Kidney tubule cell (primary cell): Measurements from ENCODE around the gene ABI2.

ENCODE experiments used
- DNase-seq: peaks from one replicate; pipeline ENCODE4 v3.0.0-alpha.2; 2018; ENCODE audit warnings: low spot score

Gene ABI2

GRCh38 chr2:203431391-203432185 is 103.4 kb downstream of the ABI2 start:
- no peak for DNase-seq

- DNase-seq, result no peak
Measured at GRCh38 chr2:203432811-203433210, 104.6 kb downstream of the ABI2 start.

- no peak for DNase-seq
Measured at GRCh38 chr2:203436496-203436895, 108.3 kb downstream of the ABI2 start.

DNA sequence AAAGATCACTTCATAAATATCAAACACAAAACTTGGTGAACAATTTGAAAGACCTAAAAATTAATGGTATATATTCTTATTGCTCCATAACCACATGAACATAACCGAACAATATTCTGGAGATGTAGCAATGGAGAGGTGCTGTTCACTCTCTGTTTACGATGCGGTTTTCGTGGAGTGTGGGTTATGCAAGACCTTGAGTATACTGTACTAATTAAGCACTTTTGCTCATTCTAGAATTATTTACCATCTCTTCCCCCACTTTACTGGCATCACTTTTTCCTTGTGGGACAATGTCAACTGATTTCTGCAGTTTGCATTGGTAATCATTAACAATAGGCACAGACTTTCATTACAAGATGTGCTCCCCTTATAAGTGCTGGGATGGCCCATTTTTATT is 109.3 kb downstream of the ABI2 start:
- no peak for DNase-seq

GRCh38 chr2:203438528-203438927 is 110.3 kb downstream of the ABI2 start:
- no peak for DNase-seq

DNA sequence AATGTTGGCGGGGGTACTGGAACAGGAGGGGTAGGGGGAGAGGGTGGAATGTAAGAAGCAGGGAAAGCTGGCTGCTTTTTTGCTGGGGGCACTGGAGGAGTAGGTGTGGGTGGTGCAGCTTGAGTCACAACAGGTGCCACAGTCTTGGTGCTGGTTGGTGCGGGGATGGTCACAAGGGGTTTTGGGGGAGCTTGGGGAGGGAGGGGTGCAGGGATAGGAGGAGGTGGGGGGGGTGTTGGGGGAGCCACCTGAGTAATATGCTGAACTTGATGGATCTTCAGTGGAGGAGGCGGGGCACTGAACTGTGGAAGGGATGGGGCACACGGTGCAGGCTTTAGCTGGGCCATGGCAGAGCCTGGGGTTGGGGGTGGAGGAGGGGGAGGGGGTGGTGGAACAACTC is 112.5 kb downstream of the ABI2 start:
- no peak for DNase-seq

GRCh38 chr2:203441463-203441862 is 113.3 kb downstream of the ABI2 start:
- DNase-seq, result no peak

- DNase-seq, result no peak
Measured at GRCh38 chr2:203442463-203442862, 114.3 kb downstream of the ABI2 start.

- no peak for DNase-seq
Measured at GRCh38 chr2:203444738-203445137, 116.5 kb downstream of the ABI2 start.

GRCh38 chr2:203446071-203446481 is 117.9 kb downstream of the ABI2 start:
- no peak for DNase-seq

DNA sequence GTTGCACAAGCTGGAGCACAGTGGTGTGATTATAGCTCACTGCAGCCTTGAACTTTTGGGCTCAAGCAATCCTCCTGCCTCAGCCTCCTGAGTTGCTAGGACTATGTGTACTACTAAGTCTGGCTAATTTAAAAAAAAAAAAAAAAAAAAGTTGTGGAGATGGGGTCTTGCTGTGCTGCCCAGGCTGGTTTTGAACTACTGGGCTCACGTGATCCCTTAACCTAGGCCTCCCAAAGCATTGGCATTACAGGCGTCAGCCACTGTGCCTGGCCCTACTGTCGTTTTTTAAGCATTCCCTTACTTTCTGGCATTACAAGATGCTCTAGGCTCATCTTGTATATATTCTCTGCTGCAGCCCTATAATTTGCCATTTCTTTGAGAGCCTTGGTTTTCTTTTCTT is 118.6 kb downstream of the ABI2 start:
- no peak for DNase-seq

- no peak for DNase-seq
Measured at GRCh38 chr2:203450561-203450960, 122.4 kb downstream of the ABI2 start.

DNA sequence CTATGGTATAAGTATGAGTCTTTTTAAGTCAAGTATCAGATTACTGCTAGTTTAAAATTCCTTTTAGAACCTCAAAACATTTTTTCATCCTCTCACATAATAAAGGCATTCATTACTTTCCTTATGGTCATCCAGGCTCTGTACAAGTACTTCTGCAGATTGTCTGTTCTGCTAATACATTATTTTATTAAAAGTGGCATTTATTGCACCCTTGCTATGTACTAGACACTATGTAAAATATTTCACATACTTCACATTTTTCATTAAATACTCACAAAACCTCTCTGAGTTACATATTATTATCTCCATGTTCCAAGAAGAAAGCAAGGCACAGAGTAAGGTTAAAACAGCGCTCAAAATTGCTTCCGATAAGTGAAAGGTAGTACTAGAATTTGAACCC is 122.8 kb downstream of the ABI2 start:
- DNase-seq, result peak; percentile 16

DNA sequence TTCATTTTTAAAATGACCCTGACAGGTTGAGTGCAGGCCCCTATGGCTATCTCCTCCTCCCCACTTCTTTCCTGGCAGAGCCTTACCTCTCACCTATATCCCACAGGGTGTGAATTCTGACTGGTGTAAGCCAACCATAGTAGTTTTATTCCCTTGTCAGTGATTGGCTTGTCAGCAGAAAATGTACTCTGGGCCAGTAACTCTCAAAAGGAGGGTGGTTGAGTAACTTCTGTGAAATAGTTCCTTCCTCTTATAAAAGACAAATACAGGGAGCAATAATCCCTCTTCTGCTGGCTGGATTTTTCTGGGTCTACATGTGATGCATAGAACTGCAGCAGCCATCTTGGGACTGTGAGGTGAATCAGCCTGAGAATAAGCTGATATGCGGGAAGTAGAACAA is 123.5 kb downstream of the ABI2 start:
- DNase-seq, result no peak

GRCh38 chr2:203453858-203454451 is 125.8 kb downstream of the ABI2 start:
- DNase-seq, result peak; percentile 60

- no peak for DNase-seq
Measured at GRCh38 chr2:203455209-203455608, 127.0 kb downstream of the ABI2 start.

- no peak for DNase-seq
Measured at GRCh38 chr2:203461746-203462145, 133.6 kb downstream of the ABI2 start.

DNA sequence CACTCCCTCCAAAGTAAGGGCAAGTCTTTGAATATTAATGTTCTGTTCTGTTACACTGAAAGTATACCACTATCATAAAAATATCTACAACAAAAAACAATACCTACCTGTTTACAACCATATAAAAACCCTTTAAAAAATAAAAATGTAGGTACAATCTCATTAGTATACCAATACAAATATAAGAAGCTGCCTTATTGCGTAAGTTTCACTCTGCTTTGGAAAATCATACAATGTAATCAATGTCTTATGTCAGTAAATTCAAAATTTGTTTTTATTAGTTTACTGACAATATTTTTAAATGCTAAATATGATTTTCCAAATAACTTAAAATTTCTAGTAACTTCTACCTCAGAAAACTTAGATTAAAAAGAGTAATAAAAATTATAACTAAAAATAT is 134.1 kb downstream of the ABI2 start:
- no peak for DNase-seq

DNA sequence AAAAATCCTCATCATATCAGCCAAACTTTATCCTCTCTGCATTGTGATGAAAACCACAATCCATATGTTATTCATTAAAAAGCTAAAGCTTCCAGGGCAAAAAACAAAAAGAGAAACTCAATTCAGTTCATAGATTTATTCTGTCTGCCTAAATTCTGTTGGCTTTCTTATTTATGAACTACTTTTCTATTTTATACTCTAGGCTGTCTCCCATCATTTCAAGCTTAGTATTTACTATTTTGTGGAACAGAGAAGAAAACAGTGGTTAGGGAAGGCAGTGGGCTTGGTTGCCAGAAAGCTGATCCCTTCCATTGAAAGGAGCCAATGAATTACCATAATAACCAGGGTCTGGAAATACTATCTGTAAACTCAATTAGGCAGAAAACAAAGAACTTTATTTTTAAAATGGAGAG is 135.1 kb downstream of the ABI2 start:
- no peak for DNase-seq

DNA sequence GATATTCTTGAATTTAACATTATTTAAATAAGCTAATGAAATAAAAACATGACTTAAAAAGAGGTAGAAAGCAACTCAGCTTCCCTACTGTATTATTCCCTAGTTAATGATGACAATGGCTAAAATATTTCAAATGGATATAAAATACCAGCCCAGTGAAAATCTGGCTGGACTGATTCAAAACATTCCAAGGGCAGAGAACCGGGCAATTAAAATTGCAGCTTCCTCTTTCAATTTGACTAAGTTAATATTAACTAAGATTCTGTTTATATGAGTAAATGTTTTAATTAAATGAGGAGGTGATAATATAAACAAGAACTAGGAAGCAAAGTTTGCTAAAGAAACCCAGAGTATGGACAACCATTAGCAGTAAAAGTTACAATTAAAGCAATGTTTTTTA is 141.4 kb downstream of the ABI2 start:
- DNase-seq, result peak; percentile 24

- DNase-seq, result peak; percentile 61
Measured at GRCh38 chr2:203470371-203470770, 142.2 kb downstream of the ABI2 start.

DNA sequence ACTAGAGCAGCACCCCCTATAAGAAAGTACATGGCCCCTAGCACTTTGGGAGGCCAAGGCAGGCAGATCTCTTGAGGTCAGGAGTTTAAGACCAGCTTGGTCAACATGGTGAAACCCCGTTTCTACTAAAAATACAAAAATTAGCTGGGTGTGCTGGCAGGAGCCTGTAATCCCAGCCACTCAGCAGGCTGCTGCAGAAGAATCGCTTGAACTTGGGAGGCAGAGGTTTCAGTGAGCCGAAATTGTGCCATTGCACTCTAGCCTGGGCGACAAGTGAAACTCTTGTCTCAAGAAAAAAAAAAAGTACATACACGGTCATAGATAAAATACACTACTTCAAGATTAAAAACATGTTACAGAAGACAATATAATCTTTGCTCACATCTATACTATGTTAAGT is 143.1 kb downstream of the ABI2 start:
- no peak for DNase-seq

- peak; percentile 10 for DNase-seq
Measured at GRCh38 chr2:203476881-203477280, 148.7 kb downstream of the ABI2 start.

DNA sequence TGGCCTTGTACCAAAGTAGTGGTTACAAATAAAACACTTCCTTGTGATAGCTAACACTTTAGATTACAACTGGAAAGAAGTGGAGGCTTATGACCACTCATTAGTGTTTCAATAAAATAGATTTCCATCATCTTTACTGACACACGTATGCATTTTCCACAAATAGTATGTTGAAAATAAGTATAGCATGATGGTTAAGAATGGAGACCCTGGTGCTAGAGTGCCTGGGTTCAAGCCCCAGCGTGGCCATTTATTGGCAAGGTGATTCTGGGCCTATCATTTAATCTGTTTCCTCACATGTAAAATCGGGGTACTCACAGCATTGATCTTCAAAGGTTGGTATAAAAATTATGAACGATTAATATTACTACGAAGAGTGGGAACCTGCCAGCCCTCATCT is 152.4 kb downstream of the ABI2 start:
- no peak for DNase-seq
